Panc1 (cell line): ENCODE data around the gene FAM120B. TPM values are rescaled to one million over a fixed set of nuclear protein-coding genes. Genes with fewer than 3 reads are reported as not detected.

Source experiments
- ATAC-seq: fragments of 200-7000 bp; cut with Tn5 transposase; 2 replicates; pipeline ENCODE4 v1.9.1; 2020; ENCODE audit warnings: mild to moderate bottlenecking, moderate library complexity
- BruUV-seq: library from RNA; stranded (reverse); fragments of 400-500 nt; replicated peaks from 2 replicates; lab custom pipeline; 2021; lab: Mats Ljungman, UMichigan
- CTCF ChIA-PET: fragments of 300-600 bp; sonication (Branson Sonifier 250); formaldehyde crosslinking; loops from one replicate; lab custom pipeline; 2022; ENCODE audit warnings: antibody characterized with exemption; lab: Charles Lee
- POLR2A ChIA-PET: fragments of 300-600 bp; sonication (Branson Sonifier 250); formaldehyde crosslinking; loops from one replicate; lab custom pipeline; 2022; ENCODE audit warnings: antibody characterized with exemption; lab: Charles Lee
- DNase-seq: peaks from one replicate; pipeline ENCODE4 v3.0.0-alpha.2; 2010; ENCODE audit warnings: low read depth, low spot score
- H3K27ac ChIP-seq: 2 replicates; pipeline ENCODE4 v1.5.1; 2011; ENCODE audit warnings: mild to moderate bottlenecking, low read length, inconsistent platforms
- H3K27me3 ChIP-seq: fragments of 200-500 bp; sonication (Bioruptor generic); 2 replicates; pipeline ENCODE4 v1.6.0; 2014; ENCODE audit warnings: low read length, inconsistent platforms; ENCODE audit not compliant: control insufficient read depth, insufficient read depth
- H3K36me3 ChIP-seq: fragments of 200-500 bp; sonication (Bioruptor generic); 2 replicates; pipeline ENCODE4 v1.5.1; 2014; ENCODE audit warnings: inconsistent platforms, mild to moderate bottlenecking, low read length, moderate library complexity; ENCODE audit not compliant: control insufficient read depth, insufficient read depth
- H3K4me1 ChIP-seq: 2 replicates; pipeline ENCODE4 v1.5.1; 2011; ENCODE audit warnings: inconsistent platforms, mild to moderate bottlenecking, low read length, moderate library complexity; ENCODE audit not compliant: control insufficient read depth, insufficient read depth
- H3K4me3 ChIP-seq, 2 experiments: 2 replicates each; pipeline ENCODE4 v1.5.1; 2011 to 2012; ENCODE audit warnings: low read depth in 2 of 2, low read length in 2 of 2, mild to moderate bottlenecking in 2 of 2, inconsistent platforms in 1 of 2, moderate library complexity in 1 of 2
- H3K9me3 ChIP-seq: fragments of 200-500 bp; sonication (Bioruptor generic); 2 replicates; pipeline ENCODE4 v1.5.1; 2014; ENCODE audit warnings: low read depth, mild to moderate bottlenecking, inconsistent platforms, low read length, moderate library complexity; ENCODE audit not compliant: control insufficient read depth, insufficient read depth
- POLR2AphosphoS5 ChIP-seq: IDR thresholded peaks from 2 replicates; pipeline ENCODE4 v1.6.1; 2012; ENCODE audit warnings: mild to moderate bottlenecking, low read depth, low read length, moderate library complexity
- SIN3A ChIP-seq: IDR thresholded peaks from 2 replicates; pipeline ENCODE4 v1.6.1; 2012; ENCODE audit warnings: low read depth, mild to moderate bottlenecking, low read length, moderate library complexity, borderline replicate concordance; ENCODE audit not compliant: insufficient read depth
- TCF7L2 ChIP-seq: IDR thresholded peaks from 2 replicates; pipeline ENCODE4 v1.6.1; 2011; ENCODE audit warnings: mild to moderate bottlenecking, low read depth, low read length, inconsistent platforms
- in situ Hi-C: cut with HindIII; loops from 2 replicates; pipeline ENCODE4 v1.10.0; 2016; ENCODE audit warnings: low sequenced_read_pairs, low pct_unique_long_range_greater_than_20kb
- intact Hi-C: fragments of 100-400 bp; cut with micrococcal nuclease; formaldehyde crosslinking; loops from one replicate; pipeline ENCODE4 v1.10.0; 2022; ENCODE audit not compliant: unreplicated experiment
- total RNA-seq: library from RNA; stranded (reverse); gene quantifications from one replicate; pipeline ENCODE4 v1.2.1, GENCODE V29; 2021; ENCODE audit not compliant: unreplicated experiment
- TF ChIP-seq, protein P1 (sequence below): fragments of 450-650 bp; IDR thresholded peaks from 2 replicates; pipeline ENCODE4 v1.5.1; 2017; ENCODE audit warnings: mild to moderate bottlenecking
- TF ChIP-seq, protein P2 (sequence below), 2 experiments: IDR thresholded peaks; 2 replicates each; pipeline ENCODE4 v1.6.1; 2011 to 2012; ENCODE audit warnings: low read depth in 2 of 2, control low read depth in 1 of 2, low read length in 1 of 2, mild to moderate bottlenecking in 1 of 2, moderate library complexity in 1 of 2; ENCODE audit not compliant: insufficient read depth in 1 of 2

Gene FAM120B
- total RNA-seq, 1 experiment from 2014 or later = 38.0 TPM

GRCh38 chr6:170266061-170266825 is 40.3 kb upstream of the FAM120B start:
- DNase-seq (no peak), ATAC-seq (no peak)
- intact Hi-C loops (no loop called here), in situ Hi-C loops (no loop called here)
- H3K27me3 ChIP-seq = no peaks in the 10 kb centered on the region
- no peak overlapping the region for H3K4me3 ChIP-seq
- CTCF ChIA-PET = no interaction called here
- TF ChIP-seq, protein P1, sequence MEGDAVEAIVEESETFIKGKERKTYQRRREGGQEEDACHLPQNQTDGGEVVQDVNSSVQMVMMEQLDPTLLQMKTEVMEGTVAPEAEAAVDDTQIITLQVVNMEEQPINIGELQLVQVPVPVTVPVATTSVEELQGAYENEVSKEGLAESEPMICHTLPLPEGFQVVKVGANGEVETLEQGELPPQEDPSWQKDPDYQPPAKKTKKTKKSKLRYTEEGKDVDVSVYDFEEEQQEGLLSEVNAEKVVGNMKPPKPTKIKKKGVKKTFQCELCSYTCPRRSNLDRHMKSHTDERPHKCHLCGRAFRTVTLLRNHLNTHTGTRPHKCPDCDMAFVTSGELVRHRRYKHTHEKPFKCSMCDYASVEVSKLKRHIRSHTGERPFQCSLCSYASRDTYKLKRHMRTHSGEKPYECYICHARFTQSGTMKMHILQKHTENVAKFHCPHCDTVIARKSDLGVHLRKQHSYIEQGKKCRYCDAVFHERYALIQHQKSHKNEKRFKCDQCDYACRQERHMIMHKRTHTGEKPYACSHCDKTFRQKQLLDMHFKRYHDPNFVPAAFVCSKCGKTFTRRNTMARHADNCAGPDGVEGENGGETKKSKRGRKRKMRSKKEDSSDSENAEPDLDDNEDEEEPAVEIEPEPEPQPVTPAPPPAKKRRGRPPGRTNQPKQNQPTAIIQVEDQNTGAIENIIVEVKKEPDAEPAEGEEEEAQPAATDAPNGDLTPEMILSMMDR = no peak
- TF ChIP-seq, protein P2, sequence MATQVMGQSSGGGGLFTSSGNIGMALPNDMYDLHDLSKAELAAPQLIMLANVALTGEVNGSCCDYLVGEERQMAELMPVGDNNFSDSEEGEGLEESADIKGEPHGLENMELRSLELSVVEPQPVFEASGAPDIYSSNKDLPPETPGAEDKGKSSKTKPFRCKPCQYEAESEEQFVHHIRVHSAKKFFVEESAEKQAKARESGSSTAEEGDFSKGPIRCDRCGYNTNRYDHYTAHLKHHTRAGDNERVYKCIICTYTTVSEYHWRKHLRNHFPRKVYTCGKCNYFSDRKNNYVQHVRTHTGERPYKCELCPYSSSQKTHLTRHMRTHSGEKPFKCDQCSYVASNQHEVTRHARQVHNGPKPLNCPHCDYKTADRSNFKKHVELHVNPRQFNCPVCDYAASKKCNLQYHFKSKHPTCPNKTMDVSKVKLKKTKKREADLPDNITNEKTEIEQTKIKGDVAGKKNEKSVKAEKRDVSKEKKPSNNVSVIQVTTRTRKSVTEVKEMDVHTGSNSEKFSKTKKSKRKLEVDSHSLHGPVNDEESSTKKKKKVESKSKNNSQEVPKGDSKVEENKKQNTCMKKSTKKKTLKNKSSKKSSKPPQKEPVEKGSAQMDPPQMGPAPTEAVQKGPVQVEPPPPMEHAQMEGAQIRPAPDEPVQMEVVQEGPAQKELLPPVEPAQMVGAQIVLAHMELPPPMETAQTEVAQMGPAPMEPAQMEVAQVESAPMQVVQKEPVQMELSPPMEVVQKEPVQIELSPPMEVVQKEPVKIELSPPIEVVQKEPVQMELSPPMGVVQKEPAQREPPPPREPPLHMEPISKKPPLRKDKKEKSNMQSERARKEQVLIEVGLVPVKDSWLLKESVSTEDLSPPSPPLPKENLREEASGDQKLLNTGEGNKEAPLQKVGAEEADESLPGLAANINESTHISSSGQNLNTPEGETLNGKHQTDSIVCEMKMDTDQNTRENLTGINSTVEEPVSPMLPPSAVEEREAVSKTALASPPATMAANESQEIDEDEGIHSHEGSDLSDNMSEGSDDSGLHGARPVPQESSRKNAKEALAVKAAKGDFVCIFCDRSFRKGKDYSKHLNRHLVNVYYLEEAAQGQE (IDR thresholded peaks at IDR 0.05; ENCODE audit: insufficient read depth in 1 of 2, low read depth in 2 of 2, low read length in 1 of 2) = no peak
- TF ChIP-seq SIN3A (no peak), TCF7L2 (no peak), POLR2AphosphoS5 (no peak)
- H3K27ac ChIP-seq = no peak overlapping the region
- BruUV-seq = no TSS peak
- no peaks in the 10 kb centered on the region for H3K9me3 ChIP-seq
- no peaks in the 10 kb centered on the region for H3K4me1 ChIP-seq
- POLR2A ChIA-PET = interaction anchor here (0.7 kb wide), 1 partner anchor 1990 kb away, joined by 7 read pairs; no protein-coding TSS in a partner anchor
- H3K36me3 ChIP-seq = no peaks in the 10 kb centered on the region

GRCh38 chr6:170267688-170268087 is 38.9 kb upstream of the FAM120B start:
- no peak for ATAC-seq
- TF ChIP-seq SIN3A = no peak
- TF ChIP-seq, protein P2 (IDR thresholded peaks at IDR 0.05; ENCODE audit: insufficient read depth in 1 of 2, low read depth in 2 of 2, low read length in 1 of 2) = no peak
- no peak for TF ChIP-seq TCF7L2
- TF ChIP-seq, protein P1 = no peak
- TF ChIP-seq POLR2AphosphoS5 = no peak
- Histone ChIP-seq H3K9me3 (no peaks in the 10 kb centered on the region), H3K4me3 (no peak overlapping the region), H3K27me3 (no peaks in the 10 kb centered on the region), H3K27ac (no peak overlapping the region), H3K36me3 (no peaks in the 10 kb centered on the region), H3K4me1 (no peaks in the 10 kb centered on the region)
- ChIA-PET CTCF (no interaction called here), POLR2A (no interaction called here)
- BruUV-seq = no TSS peak
- intact Hi-C loops = no loop called here
- DNase-seq = no peak
- in situ Hi-C loops = no loop called here
